Activated T-helper 17 cell treated with anti-CD3 and anti-CD28 coated beads, Interleukin-2, amount 50 U/mL, for 72 hours (primary cell): ENCODE measurements around the gene JMJD6. TPM values are rescaled to one million over a fixed set of nuclear protein-coding genes. Genes with fewer than 3 reads are reported as not detected.

Experiments
- ATAC-seq: fragments of 150-1000 bp; cut with Tn5 transposase; replicated peaks from 2 replicates; pipeline ENCODE4 v1.10.0; 2021; ENCODE audit warnings: mild to moderate bottlenecking, moderate library complexity
- H3K27ac Mint-ChIP-seq: one replicate; pipeline ENCODE4 v1.8.0; 2022; ENCODE audit warnings: mixed read lengths
- H3K27me3 Mint-ChIP-seq: one replicate; pipeline ENCODE4 v1.8.0; 2022; ENCODE audit warnings: mixed read lengths
- H3K36me3 Mint-ChIP-seq: one replicate; pipeline ENCODE4 v1.8.0; 2022; ENCODE audit warnings: low read depth, mild to moderate bottlenecking, mixed read lengths
- H3K4me1 Mint-ChIP-seq: one replicate; pipeline ENCODE4 v1.8.0; 2022; ENCODE audit warnings: mixed read lengths
- H3K4me3 Mint-ChIP-seq: one replicate; pipeline ENCODE4 v1.8.0; 2022; ENCODE audit warnings: mild to moderate bottlenecking, mixed read lengths
- H3K9me3 Mint-ChIP-seq: one replicate; pipeline ENCODE4 v1.8.0; 2022; ENCODE audit warnings: mixed read lengths
- total RNA-seq, 2 donors: library from RNA; stranded (reverse); gene quantifications; one replicate each; pipeline ENCODE4 v1.2.3, GENCODE V29; 2022

The JMJD6 gene
- total RNA-seq, 2 donors from 2014 or later: 99.1 to 144 TPM

GRCh38 chr17:76673729-76674128, 52.7 kb downstream of the JMJD6 start:
- Mint-ChIP-seq H3K36me3 (no peaks in the 10 kb centered on the region), H3K4me1 (peaks cover 13% of the 10 kb centered on the region), H3K9me3 (no peaks in the 10 kb centered on the region), H3K4me3 (no peak overlapping the region), H3K27ac (peak overlapping the region; percentile 59), H3K27me3 (no peaks in the 10 kb centered on the region)
- ATAC-seq: no peak

GRCh38 chr17:76672892-76673291, 53.5 kb downstream of the JMJD6 start:
- H3K9me3 Mint-ChIP-seq: no peaks in the 10 kb centered on the region
- peaks cover 13% of the 10 kb centered on the region for H3K4me1 Mint-ChIP-seq
- peak overlapping the region; percentile 97 for H3K27ac Mint-ChIP-seq
- no peaks in the 10 kb centered on the region for H3K27me3 Mint-ChIP-seq
- H3K4me3 Mint-ChIP-seq: peak overlapping the region; percentile 94
- no peaks in the 10 kb centered on the region for H3K36me3 Mint-ChIP-seq
- ATAC-seq: no peak

GRCh38 chr17:76672270-76672851, 54.0 kb downstream of the JMJD6 start:
- Mint-ChIP-seq H3K27me3 (no peaks in the 10 kb centered on the region), H3K36me3 (no peaks in the 10 kb centered on the region), H3K9me3 (no peaks in the 10 kb centered on the region), H3K4me3 (peak overlapping the region; percentile 94), H3K4me1 (peaks cover 13% of the 10 kb centered on the region), H3K27ac (peak overlapping the region; percentile 97)
- ATAC-seq: no peak

GRCh38 chr17:76671912-76672262, 54.5 kb downstream of the JMJD6 start:
- Mint-ChIP-seq H3K4me3 (peak overlapping the region; percentile 94), H3K9me3 (no peaks in the 10 kb centered on the region), H3K27me3 (no peaks in the 10 kb centered on the region), H3K36me3 (no peaks in the 10 kb centered on the region), H3K4me1 (peaks cover 13% of the 10 kb centered on the region), H3K27ac (peak overlapping the region; percentile 97)
- no peak for ATAC-seq

- ATAC-seq: peak; percentile 99
- Mint-ChIP-seq H3K27ac (peak overlapping the region; percentile 97), H3K36me3 (no peaks in the 10 kb centered on the region), H3K4me1 (peaks cover 13% of the 10 kb centered on the region), H3K27me3 (no peaks in the 10 kb centered on the region), H3K9me3 (no peaks in the 10 kb centered on the region), H3K4me3 (peak overlapping the region; percentile 94)
Observed at GRCh38 chr17:76671123-76671911, 55.1 kb downstream of the JMJD6 start.

GRCh38 chr17:76670718-76671122, 55.7 kb downstream of the JMJD6 start:
- Mint-ChIP-seq H3K27ac (peak overlapping the region; percentile 97), H3K27me3 (no peaks in the 10 kb centered on the region), H3K9me3 (no peaks in the 10 kb centered on the region), H3K36me3 (no peaks in the 10 kb centered on the region), H3K4me1 (peaks cover 13% of the 10 kb centered on the region), H3K4me3 (peak overlapping the region; percentile 94)
- ATAC-seq: no peak

GRCh38 chr17:76670020-76670717, 56.2 kb downstream of the JMJD6 start:
- H3K27ac Mint-ChIP-seq: peak overlapping the region; percentile 97
- H3K4me3 Mint-ChIP-seq: peak overlapping the region; percentile 94
- no peaks in the 10 kb centered on the region for H3K27me3 Mint-ChIP-seq
- no peak for ATAC-seq
- no peaks in the 10 kb centered on the region for H3K9me3 Mint-ChIP-seq
- no peaks in the 10 kb centered on the region for H3K36me3 Mint-ChIP-seq
- H3K4me1 Mint-ChIP-seq: peaks cover 13% of the 10 kb centered on the region

Other genes starting within 250 kb of the JMJD6 start
- gene RHBDF2, start 225.2 kb downstream of the JMJD6 start, total RNA-seq: 10 to 100 TPM; 33.3 to 56.5 TPM
- not detected for gene CYGB, start 188.9 kb downstream of the JMJD6 start, total RNA-seq
- not detected for gene PRCD, start 186.6 kb downstream of the JMJD6 start, total RNA-seq
- gene ST6GALNAC2, start 140.7 kb downstream of the JMJD6 start, total RNA-seq: under 1 TPM in 1 of 2 donors, not detected in 1; 0.29 TPM
- 1 to 10 TPM; 1.4 to 2.5 TPM for gene ST6GALNAC1, start 82.8 kb downstream of the JMJD6 start, total RNA-seq
- gene MXRA7, start 15.6 kb downstream of the JMJD6 start, total RNA-seq: 1 to 10 TPM; 7.3 to 7.4 TPM
- 10 to 100 TPM; 31.6 to 35.7 TPM for gene METTL23, start 233 bp upstream of the JMJD6 start, total RNA-seq
- 100 to 1,000 TPM; 254 to 438 TPM for gene SRSF2, start 10.7 kb upstream of the JMJD6 start, total RNA-seq
- 10 to 100 TPM; 20.9 to 28.6 TPM for gene MFSD11, start 11.5 kb upstream of the JMJD6 start, total RNA-seq
- under 1 TPM; 0.16 to 0.39 TPM for gene MGAT5B, start 141.8 kb upstream of the JMJD6 start, total RNA-seq